Breast epithelium (tissue), 3 donors: ENCODE results near the gene POLA1.

Source experiments
- CTCF ChIP-seq, 3 donors: fragments of 450-650 bp; IDR thresholded peaks; one replicate each; pipeline ENCODE4 v1.5.1; 2016 to 2017; ENCODE audit warnings: antibody characterized with exemption in 3 of 3, mild to moderate bottlenecking in 3 of 3, moderate library complexity in 3 of 3
- POLR2A ChIP-seq: fragments of 450-650 bp; IDR thresholded peaks from one replicate; pipeline ENCODE4 v1.6.1; 2016; ENCODE audit warnings: antibody characterized with exemption, mild to moderate bottlenecking, moderate library complexity
- POLR2AphosphoS5 ChIP-seq, 3 donors: sonication (generic); formaldehyde crosslinking; IDR thresholded peaks; one replicate each; pipeline ENCODE4 v1.6.1; 2017; ENCODE audit warnings: antibody characterized with exemption in 3 of 3

DNA sequence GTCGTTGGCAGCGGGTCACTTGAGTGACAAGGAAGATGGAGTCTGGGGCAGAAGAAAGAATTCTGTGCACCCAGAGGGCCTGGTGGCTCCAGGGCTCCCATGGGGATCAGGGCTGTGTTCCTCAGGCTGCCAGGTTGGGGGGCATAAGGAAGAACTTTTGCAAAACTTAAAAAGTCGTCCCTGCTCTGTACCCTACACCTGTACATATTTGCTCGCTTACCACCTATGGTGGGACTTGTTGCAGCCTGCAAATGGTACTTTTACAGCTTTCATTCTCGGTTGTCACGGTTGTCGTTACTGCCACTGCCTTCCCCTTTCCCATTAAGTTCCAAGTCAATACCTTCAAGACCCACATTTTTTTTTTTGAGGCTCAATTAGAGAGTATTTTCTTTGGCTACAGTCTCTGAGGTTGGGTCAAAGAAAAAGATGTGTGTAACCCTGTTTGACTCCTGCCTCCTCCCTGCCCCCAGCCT, 312.9 kb downstream of the POLA1 start:
- TF ChIP-seq CTCF (IDR thresholded peaks at IDR 0.05): no peak
- no peak for TF ChIP-seq POLR2A
- no peak for TF ChIP-seq POLR2AphosphoS5 (IDR thresholded peaks at IDR 0.05)
